K562 (cell line): ENCODE measurements around the gene GADD45G. TPM values are rescaled to one million over a fixed set of nuclear protein-coding genes. Genes with fewer than 3 reads are reported as not detected.

Experiments
- ATAC-seq: fragments of 200-7000 bp; cut with Tn5 transposase; 3 replicates; pipeline ENCODE4 v1.9.1; 2020; ENCODE audit warnings: moderate library complexity
- BruUV-seq: library from RNA; stranded (reverse); fragments of 400-500 nt; replicated peaks from 2 replicates; lab custom pipeline; 2021; lab: Mats Ljungman, UMichigan
- CTCF ChIA-PET: fragments of 300-600 bp; formaldehyde crosslinking; extraction: SDS; loops from one replicate; lab custom pipeline; 2021; ENCODE audit warnings: low intra/inter-chr PET ratio; lab: Yijun Ruan, JAX
- POLR2A ChIA-PET: fragments of 300-600, 350-650 bp; sonication (Branson Sonifier 250); formaldehyde crosslinking; extraction: SDS; loops from one replicate; lab custom pipeline; 2021; ENCODE audit warnings: antibody characterized with exemption, inconsistent platforms; lab: Yijun Ruan, JAX
- DNase-seq, 4 experiments: peaks; one replicate each; pipeline versions ENCODE4 v3.0.0 to v3.0.0-alpha.2; 2011 to 2018; ENCODE audit warnings: low spot score in 3 of 4, mixed read lengths in 3 of 4; ENCODE audit errors: extremely low read depth in 1 of 4
- FAIRE-seq: peaks from 2 replicates; lab custom pipeline; 2011; peaks lifted over from hg19 to GRCh38; lab: Jason Lieb, UNC
- H2AFZ ChIP-seq: 2 replicates; pipeline ENCODE4 v1.6.0; 2011; ENCODE audit warnings: low read depth, low read length, control low read depth, inconsistent platforms
- H3K27ac ChIP-seq: fragments of 200-600 bp; 3 replicates; pipeline ENCODE4 v1.8.0; 2011; ENCODE audit warnings: low read depth, mild to moderate bottlenecking, control low read depth, inconsistent platforms, low read length, moderate library complexity, mixed read lengths; ENCODE audit errors: extremely low read depth
- H3K27me3 ChIP-seq, 2 experiments: fragments of 300-600 bp in 1 of 2; 2 replicates in 1 of 2; 3 replicates in 1 of 2; pipeline versions ENCODE4 v1.6.0 to v1.8.0; 2011; ENCODE audit warnings: inconsistent platforms in 2 of 2, low read length in 2 of 2, mild to moderate bottlenecking in 1 of 2, mixed read lengths in 1 of 2, moderate library complexity in 1 of 2; ENCODE audit not compliant: control insufficient read depth in 2 of 2, insufficient read depth in 2 of 2
- H3K36me3 ChIP-seq: fragments of 300-600 bp; 3 replicates; pipeline ENCODE4 v1.8.0; 2011; ENCODE audit warnings: mild to moderate bottlenecking, low read length, inconsistent platforms; ENCODE audit not compliant: control insufficient read depth, insufficient read depth
- H3K4me1 ChIP-seq, 2 experiments: fragments of 200-600 bp in 1 of 2; replicated peaks in 1 of 2; 2 replicates in 1 of 2; 3 replicates in 1 of 2; pipeline versions ENCODE4 v1.5.1 to v1.8.0; 2011; ENCODE audit warnings: inconsistent platforms in 2 of 2, low read length in 2 of 2, mild to moderate bottlenecking in 1 of 2, mixed read lengths in 1 of 2, moderate library complexity in 1 of 2; ENCODE audit not compliant: control insufficient read depth in 2 of 2, insufficient read depth in 2 of 2
- H3K4me2 ChIP-seq: 2 replicates; pipeline ENCODE4 v1.6.1; 2011; ENCODE audit warnings: low read length, control low read depth, inconsistent platforms, mixed read lengths; ENCODE audit not compliant: insufficient read depth
- H3K4me3 ChIP-seq: fragments of 200-600 bp; sonication (generic), shearing (Covaris generic); 2 replicates; pipeline ENCODE4 v1.5.1; 2016; ENCODE audit warnings: control low read depth, inconsistent platforms
- H3K79me2 ChIP-seq: fragments of 200-600 bp; 3 replicates; pipeline ENCODE4 v1.8.0; 2011; ENCODE audit warnings: low read length, inconsistent platforms; ENCODE audit not compliant: control insufficient read depth, insufficient read depth
- H3K9ac ChIP-seq, 2 experiments: 2 replicates each; pipeline versions ENCODE4 v1.6.0 to v1.6.1; 2011; ENCODE audit warnings: low read depth in 2 of 2, low read length in 2 of 2, control low read depth in 1 of 2, inconsistent platforms in 1 of 2, mild to moderate bottlenecking in 1 of 2, mixed read lengths in 1 of 2; ENCODE audit not compliant: insufficient read depth in 1 of 2
- H3K9me1 ChIP-seq: one replicate; pipeline ENCODE4 v1.6.0; 2011; ENCODE audit warnings: inconsistent platforms, mild to moderate bottlenecking, low read length, moderate library complexity; ENCODE audit not compliant: control insufficient read depth, insufficient read depth
- H3K9me3 ChIP-seq: replicated peaks from 2 replicates; pipeline ENCODE4 v1.5.1; 2011; ENCODE audit warnings: low read depth, low read length, inconsistent platforms; ENCODE audit not compliant: control insufficient read depth, insufficient read depth
- H4K20me1 ChIP-seq: replicated peaks from 2 replicates; pipeline ENCODE4 v1.6.1; 2011; ENCODE audit warnings: low read length, inconsistent platforms, mixed read lengths; ENCODE audit not compliant: control insufficient read depth, insufficient read depth
- CBFA2T2 ChIP-seq: fragments of 450-650 bp; conservative IDR thresholded peaks from 2 replicates; pipeline ENCODE4 v1.6.1; 2017; ENCODE audit warnings: mild to moderate bottlenecking
- CBX8 ChIP-seq: fragments of 200-600 bp; sonication (generic); IDR thresholded peaks from 2 replicates; pipeline ENCODE4 v1.6.1; 2012; ENCODE audit warnings: borderline replicate concordance, mixed run types, low read depth, mild to moderate bottlenecking, moderate library complexity, mixed read lengths, low read length, control low read depth, inconsistent platforms; ENCODE audit not compliant: poor library complexity, severe bottlenecking; ENCODE audit errors: extremely low read depth
- JUN ChIP-seq, 2 experiments: sonication (generic) in 1 of 2; formaldehyde crosslinking in 1 of 2; IDR thresholded peaks; 2 replicates each; pipeline versions ENCODE4 v1.6.1 to v1.8.0; 2012 to 2022; ENCODE audit warnings: borderline replicate concordance in 2 of 2, mild to moderate bottlenecking in 2 of 2, improper control_type of control experiment in 1 of 2, low read depth in 1 of 2, low read length in 1 of 2, missing genetic modification reagents in 1 of 2
- MAFG ChIP-seq: fragments of 450-650 bp; conservative IDR thresholded peaks from 2 replicates; pipeline ENCODE4 v1.6.1; 2016; ENCODE audit warnings: missing genetic modification characterization, missing compliant biosample characterization
- ZNF77 ChIP-seq: fragments of 250-450 bp; sonication (Bioruptor Pico); IDR thresholded peaks from 2 replicates; pipeline ENCODE4 v1.5.0; 2020
- WGBS: fragments of 100-300 bp; shearing (Covaris generic); methylation state at CpG from one replicate; pipeline ENCODE4 v1.1.6; 2016; ENCODE audit warnings: low coverage, mixed read lengths; ENCODE audit not compliant: insufficient coverage; ENCODE audit errors: missing lambda C conversion rate; 5-methylcytosine and 5-hydroxymethylcytosine counted together
- in situ Hi-C: fragments of 300-500 bp; cut with MboI; formaldehyde crosslinking; loops from 4 replicates; pipeline ENCODE4 v1.15.0; 2018; ENCODE audit warnings: inconsistent platforms, mixed read lengths
- intact Hi-C: fragments of 100-400 bp; cut with micrococcal nuclease; formaldehyde crosslinking; loops from 2 replicates; pipeline ENCODE4 v1.14.2; 2022
- polyA plus RNA-seq, 8 experiments: library from polyadenylated mRNA; depleted of rRNA in 4 of 8; stranded (reverse) in 5 of 8; unstranded in 3 of 8; fragments of >200 nt; fragmentation: Nextera tagmentation in 2 of 8; fragmentation: Illumina TruSeq in 1 of 8; extraction: Ambion mirVana in 2 of 8; extraction: Trizol in 1 of 8; gene quantifications; 2 replicates each; pipeline versions ENCODE4 v1.2.1 to v1.2.3, GENCODE V29; 2011 to 2014; ENCODE audit warnings: inconsistent platforms in 1 of 8, missing spikeins in 1 of 8
- total RNA-seq, 7 experiments: library from RNA; depleted of rRNA in 6 of 7; stranded (reverse); fragments of >200 nt in 6 of 7; fragmentation: Illumina TruSeq in 2 of 7; extraction: Trizol in 2 of 7; gene quantifications; 2 replicates each; pipeline versions ENCODE4 v1.2.1 to v1.2.3, GENCODE V29; 2011 to 2021; ENCODE audit warnings: low replicate concordance in 1 of 7

Gene GADD45G
- total and polyA plus RNA-seq, 9 of the 15 experiments (the other 6 are each of a cell fraction or from before 2014, with no cell fraction given), result 0.20 to 0.34 TPM; not detected in 7

DNA sequence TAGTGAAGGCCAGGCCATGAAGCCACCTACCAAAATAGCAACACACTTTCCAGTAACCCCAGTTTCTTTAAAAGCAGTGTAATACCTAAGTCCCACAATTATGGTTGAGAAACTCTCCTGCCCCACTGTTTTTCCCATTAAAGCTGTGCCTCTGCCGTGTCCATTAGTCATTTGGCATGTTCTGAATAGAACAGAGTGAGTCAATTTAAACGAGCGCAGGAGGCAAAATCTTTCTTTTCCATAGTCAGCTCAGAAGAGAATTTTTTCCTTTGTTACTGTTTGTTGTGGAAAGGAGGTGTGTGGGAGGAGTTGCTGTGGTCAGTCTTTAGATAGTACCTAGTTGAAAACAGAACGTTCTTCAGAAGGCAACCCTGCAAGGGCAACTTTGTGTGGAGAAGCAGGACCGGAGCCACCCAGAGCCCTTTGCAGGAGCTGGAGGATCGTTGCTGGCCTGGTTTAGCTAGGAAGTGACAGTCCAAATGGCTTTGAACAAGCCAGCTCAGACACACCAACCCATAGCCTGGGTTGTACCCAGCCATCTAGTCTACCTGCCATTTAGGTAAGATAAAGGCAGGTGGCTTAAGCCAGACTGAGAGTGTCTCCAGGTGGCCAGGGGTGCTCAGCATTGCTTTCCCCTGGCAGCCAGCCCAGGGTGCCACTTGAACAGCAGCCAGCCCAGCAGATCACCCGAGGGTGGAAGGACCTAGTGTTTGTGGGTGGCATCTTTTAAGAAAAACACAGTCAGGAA lies 30.4 kb downstream of the GADD45G start:
- ATAC-seq (no peak), DNase-seq (no peak), FAIRE-seq (no peak)
- in situ Hi-C loops, result no loop called here
- no peaks in the 10 kb centered on the region for H3K36me3 ChIP-seq
- CTCF ChIA-PET, result no interaction called here
- no peak overlapping the region for H2AFZ ChIP-seq
- no peaks in the 10 kb centered on the region for H3K9me3 ChIP-seq
- POLR2A ChIA-PET, result interaction anchor here (0.6 kb wide), 1 partner anchor 1431 kb away, joined by 3 read pairs; no protein-coding TSS in a partner anchor
- no peak overlapping the region for H3K4me3 ChIP-seq
- no peaks in the 10 kb centered on the region for H3K79me2 ChIP-seq
- H4K20me1 ChIP-seq, result no peaks in the 10 kb centered on the region
- H3K9ac ChIP-seq, result no peak overlapping the region
- no peak overlapping the region for H3K4me2 ChIP-seq
- peaks cover 0 to 30% of the 10 kb centered on the region in 2 experiments; a peak in 2 of 5 replicates for H3K27me3 ChIP-seq
- intact Hi-C loops, result no loop called here
- H3K27ac ChIP-seq, result no peak overlapping the region
- TF ChIP-seq MAFG (no peak), CBX8 (no peak), JUN (IDR thresholded peaks at IDR 0.05; ENCODE audit: borderline replicate concordance, low read depth, low read length) (no peak), JUN (CRISPR knock-in tag; IDR thresholded peaks at IDR 0.05; ENCODE audit: borderline replicate concordance) (no peak), CBFA2T2 (no peak), ZNF77 (CRISPR knock-in tag) (no peak)
- WGBS, result 0% methylated on average over 6 of the region's 7 CpGs
- no peaks in the 10 kb centered on the region for H3K9me1 ChIP-seq
- no TSS peak for BruUV-seq
- no peaks in the 10 kb centered on the region for H3K4me1 ChIP-seq
